Measurements from ENCODE around the gene MS4A15. TPM values are rescaled to one million over a fixed set of nuclear protein-coding genes. Genes with fewer than 3 reads are reported as not detected.

The MS4A15 gene
- polyA plus RNA-seq, 2 donors = not detected

- H3K9me3 ChIP-seq (ENCODE audit: control insufficient read depth in 2 of 2, insufficient read depth in 1 of 2, low read depth in 1 of 2, low read length in 1 of 2) = peaks cover 0 to 2% of the 10 kb centered on the region in 2 donors
- no peaks in the 10 kb centered on the region for H3K36me3 ChIP-seq (ENCODE audit: control insufficient read depth in 2 of 2, insufficient read depth in 2 of 2, low read length in 1 of 2)
- 66 to 74% methylated on average over 11 of the region's 11 CpGs for WGBS, 2 donors
- H3K4me3 ChIP-seq (ENCODE audit: low read depth in 1 of 2, low read length in 2 of 2) = no peak overlapping the region
- no peak overlapping the region for H3K27ac ChIP-seq (ENCODE audit: low read depth in 2 of 2, low read length in 1 of 2)
- peaks cover 0 to 2% of the 10 kb centered on the region in 2 donors for H3K4me1 ChIP-seq (ENCODE audit: control insufficient read depth in 2 of 2, insufficient read depth in 2 of 2, low read length in 1 of 2)
- H3K27me3 ChIP-seq (ENCODE audit: control insufficient read depth in 1 of 2, insufficient read depth in 2 of 2, low read length in 2 of 2) = peaks cover 0 to 6% of the 10 kb centered on the region in 2 donors
Observed at GRCh38 chr11:60762851-60763691, 6.4 kb downstream of the MS4A15 start.

GRCh38 chr11:60763692-60764369 is 7.2 kb downstream of the MS4A15 start:
- Histone ChIP-seq H3K9me3 (ENCODE audit: control insufficient read depth in 2 of 2, insufficient read depth in 1 of 2, low read depth in 1 of 2, low read length in 1 of 2) (peaks cover 0 to 2% of the 10 kb centered on the region in 2 donors), H3K36me3 (ENCODE audit: control insufficient read depth in 2 of 2, insufficient read depth in 2 of 2, low read length in 1 of 2) (no peaks in the 10 kb centered on the region), H3K4me1 (ENCODE audit: control insufficient read depth in 2 of 2, insufficient read depth in 2 of 2, low read length in 1 of 2) (peaks cover 0 to 2% of the 10 kb centered on the region in 2 donors), H3K27me3 (ENCODE audit: control insufficient read depth in 1 of 2, insufficient read depth in 2 of 2, low read length in 2 of 2) (peaks cover 0 to 6% of the 10 kb centered on the region in 2 donors), H3K4me3 (ENCODE audit: low read depth in 1 of 2, low read length in 2 of 2) (no peak overlapping the region), H3K27ac (ENCODE audit: low read depth in 2 of 2, low read length in 1 of 2) (no peak overlapping the region)
- 82 to 87% methylated on average over 11 of the region's 11 CpGs for WGBS, 2 donors

GRCh38 chr11:60764879-60765278 is 8.2 kb downstream of the MS4A15 start:
- Histone ChIP-seq H3K27ac (ENCODE audit: low read depth in 2 of 2, low read length in 1 of 2) (no peak overlapping the region), H3K27me3 (ENCODE audit: control insufficient read depth in 1 of 2, insufficient read depth in 2 of 2, low read length in 2 of 2) (peaks cover 0 to 6% of the 10 kb centered on the region in 2 donors), H3K4me1 (ENCODE audit: control insufficient read depth in 2 of 2, insufficient read depth in 2 of 2, low read length in 1 of 2) (peaks cover 0 to 5% of the 10 kb centered on the region in 2 donors), H3K4me3 (ENCODE audit: low read depth in 1 of 2, low read length in 2 of 2) (no peak overlapping the region), H3K9me3 (ENCODE audit: control insufficient read depth in 2 of 2, insufficient read depth in 1 of 2, low read depth in 1 of 2, low read length in 1 of 2) (peaks cover 0 to 2% of the 10 kb centered on the region in 2 donors), H3K36me3 (ENCODE audit: control insufficient read depth in 2 of 2, insufficient read depth in 2 of 2, low read length in 1 of 2) (no peaks in the 10 kb centered on the region)
- WGBS, 2 donors = 15 to 25% methylated on average over 1 of the region's 1 CpG

- WGBS, 2 donors = 90 to 93% methylated on average over 5 of the region's 5 CpGs
- Histone ChIP-seq H3K4me3 (ENCODE audit: low read depth in 1 of 2, low read length in 2 of 2) (no peak overlapping the region), H3K27me3 (ENCODE audit: control insufficient read depth in 1 of 2, insufficient read depth in 2 of 2, low read length in 2 of 2) (peaks cover 0 to 2% of the 10 kb centered on the region in 2 donors), H3K4me1 (ENCODE audit: control insufficient read depth in 2 of 2, insufficient read depth in 2 of 2, low read length in 1 of 2) (peaks cover 0 to 5% of the 10 kb centered on the region in 2 donors), H3K36me3 (ENCODE audit: control insufficient read depth in 2 of 2, insufficient read depth in 2 of 2, low read length in 1 of 2) (no peaks in the 10 kb centered on the region), H3K27ac (ENCODE audit: low read depth in 2 of 2, low read length in 1 of 2) (no peak overlapping the region), H3K9me3 (ENCODE audit: control insufficient read depth in 2 of 2, insufficient read depth in 1 of 2, low read depth in 1 of 2, low read length in 1 of 2) (peaks cover 0 to 2% of the 10 kb centered on the region in 2 donors)
Observed at GRCh38 chr11:60765355-60765754, 8.7 kb downstream of the MS4A15 start.

- H3K36me3 ChIP-seq (ENCODE audit: control insufficient read depth in 2 of 2, insufficient read depth in 2 of 2, low read length in 1 of 2) = no peaks in the 10 kb centered on the region
- H3K27me3 ChIP-seq (ENCODE audit: control insufficient read depth in 1 of 2, insufficient read depth in 2 of 2, low read length in 2 of 2) = no peaks in the 10 kb centered on the region
- peaks cover 0 to 5% of the 10 kb centered on the region in 2 donors for H3K4me1 ChIP-seq (ENCODE audit: control insufficient read depth in 2 of 2, insufficient read depth in 2 of 2, low read length in 1 of 2)
- peaks cover 0 to 2% of the 10 kb centered on the region in 2 donors for H3K9me3 ChIP-seq (ENCODE audit: control insufficient read depth in 2 of 2, insufficient read depth in 1 of 2, low read depth in 1 of 2, low read length in 1 of 2)
- H3K27ac ChIP-seq (ENCODE audit: low read depth in 2 of 2, low read length in 1 of 2) = no peak overlapping the region
- no peak overlapping the region for H3K4me3 ChIP-seq (ENCODE audit: low read depth in 1 of 2, low read length in 2 of 2)
- WGBS, 2 donors = 79 to 83% methylated on average over 10 of the region's 10 CpGs
Observed at GRCh38 chr11:60766547-60766946, 9.9 kb downstream of the MS4A15 start.

GRCh38 chr11:60767388-60767811 is 10.7 kb downstream of the MS4A15 start:
- peaks cover 0 to 2% of the 10 kb centered on the region in 2 donors for H3K9me3 ChIP-seq (ENCODE audit: control insufficient read depth in 2 of 2, insufficient read depth in 1 of 2, low read depth in 1 of 2, low read length in 1 of 2)
- H3K4me3 ChIP-seq (ENCODE audit: low read depth in 1 of 2, low read length in 2 of 2) = no peak overlapping the region
- H3K4me1 ChIP-seq (ENCODE audit: control insufficient read depth in 2 of 2, insufficient read depth in 2 of 2, low read length in 1 of 2) = peaks cover 0 to 5% of the 10 kb centered on the region in 2 donors
- H3K27ac ChIP-seq (ENCODE audit: low read depth in 2 of 2, low read length in 1 of 2) = no peak overlapping the region
- H3K36me3 ChIP-seq (ENCODE audit: control insufficient read depth in 2 of 2, insufficient read depth in 2 of 2, low read length in 1 of 2) = no peaks in the 10 kb centered on the region
- H3K27me3 ChIP-seq (ENCODE audit: control insufficient read depth in 1 of 2, insufficient read depth in 2 of 2, low read length in 2 of 2) = no peaks in the 10 kb centered on the region
- WGBS, 2 donors = 32 to 39% methylated on average over 19 to 26 of the region's 26 CpGs

GRCh38 chr11:60768202-60768601 is 11.5 kb downstream of the MS4A15 start:
- Histone ChIP-seq H3K27ac (ENCODE audit: low read depth in 2 of 2, low read length in 1 of 2) (no peak overlapping the region), H3K4me3 (ENCODE audit: low read depth in 1 of 2, low read length in 2 of 2) (no peak overlapping the region), H3K4me1 (ENCODE audit: control insufficient read depth in 2 of 2, insufficient read depth in 2 of 2, low read length in 1 of 2) (peaks cover 0 to 5% of the 10 kb centered on the region in 2 donors), H3K27me3 (ENCODE audit: control insufficient read depth in 1 of 2, insufficient read depth in 2 of 2, low read length in 2 of 2) (no peaks in the 10 kb centered on the region), H3K36me3 (ENCODE audit: control insufficient read depth in 2 of 2, insufficient read depth in 2 of 2, low read length in 1 of 2) (no peaks in the 10 kb centered on the region), H3K9me3 (ENCODE audit: control insufficient read depth in 2 of 2, insufficient read depth in 1 of 2, low read depth in 1 of 2, low read length in 1 of 2) (peaks cover 0 to 2% of the 10 kb centered on the region in 2 donors)
- WGBS, 2 donors = 94 to 95% methylated on average over 8 of the region's 8 CpGs

GRCh38 chr11:60769273-60769672 is 12.6 kb downstream of the MS4A15 start:
- Histone ChIP-seq H3K4me1 (ENCODE audit: control insufficient read depth in 2 of 2, insufficient read depth in 2 of 2, low read length in 1 of 2) (peaks cover 0 to 5% of the 10 kb centered on the region in 2 donors), H3K36me3 (ENCODE audit: control insufficient read depth in 2 of 2, insufficient read depth in 2 of 2, low read length in 1 of 2) (no peaks in the 10 kb centered on the region), H3K9me3 (ENCODE audit: control insufficient read depth in 2 of 2, insufficient read depth in 1 of 2, low read depth in 1 of 2, low read length in 1 of 2) (peaks cover 0 to 2% of the 10 kb centered on the region in 2 donors), H3K4me3 (ENCODE audit: low read depth in 1 of 2, low read length in 2 of 2) (no peak overlapping the region), H3K27me3 (ENCODE audit: control insufficient read depth in 1 of 2, insufficient read depth in 2 of 2, low read length in 2 of 2) (no peaks in the 10 kb centered on the region), H3K27ac (ENCODE audit: low read depth in 2 of 2, low read length in 1 of 2) (no peak overlapping the region)
- WGBS, 2 donors = 48 to 72% methylated on average over 4 of the region's 4 CpGs

- Histone ChIP-seq H3K4me3 (ENCODE audit: low read depth in 1 of 2, low read length in 2 of 2) (no peak overlapping the region), H3K27me3 (ENCODE audit: control insufficient read depth in 1 of 2, insufficient read depth in 2 of 2, low read length in 2 of 2) (no peaks in the 10 kb centered on the region), H3K27ac (ENCODE audit: low read depth in 2 of 2, low read length in 1 of 2) (no peak overlapping the region), H3K36me3 (ENCODE audit: control insufficient read depth in 2 of 2, insufficient read depth in 2 of 2, low read length in 1 of 2) (no peaks in the 10 kb centered on the region), H3K9me3 (ENCODE audit: control insufficient read depth in 2 of 2, insufficient read depth in 1 of 2, low read depth in 1 of 2, low read length in 1 of 2) (peaks cover 0 to 2% of the 10 kb centered on the region in 2 donors), H3K4me1 (ENCODE audit: control insufficient read depth in 2 of 2, insufficient read depth in 2 of 2, low read length in 1 of 2) (peaks cover 0 to 5% of the 10 kb centered on the region in 2 donors)
- whole genome bisulfite sequencing, 2 donors = 82 to 83% methylated on average over 11 of the region's 11 CpGs
Observed at GRCh38 chr11:60769811-60770210, 13.1 kb downstream of the MS4A15 start.

Measured in esophagus (tissue), 2 donors.